Body of pancreas (tissue), 4 donors: ENCODE measurements around the gene SULT2A1.
"Not testable (repeated sequence)": the region's sequence is repeated elsewhere in the genome, so short reads cannot be mapped to it uniquely, and the experiment has no call there.

Experiments used
- POLR2A ChIP-seq, 3 donors: fragments of 450-650 bp; IDR thresholded peaks; one replicate each; pipeline ENCODE4 v1.6.1; 2016; ENCODE audit warnings: antibody characterized with exemption in 3 of 3, mild to moderate bottlenecking in 2 of 3
- TF ChIP-seq, protein P1 (sequence below), 7 experiments: fragments of 450-650 bp in 4 of 7; fragments of 200-600 bp in 3 of 7; sonication (generic) in 3 of 7; IDR thresholded peaks; one replicate each; pipeline ENCODE4 v1.5.1; 2016 to 2019; ENCODE audit warnings: antibody characterized with exemption in 7 of 7

- TF ChIP-seq, protein P1, sequence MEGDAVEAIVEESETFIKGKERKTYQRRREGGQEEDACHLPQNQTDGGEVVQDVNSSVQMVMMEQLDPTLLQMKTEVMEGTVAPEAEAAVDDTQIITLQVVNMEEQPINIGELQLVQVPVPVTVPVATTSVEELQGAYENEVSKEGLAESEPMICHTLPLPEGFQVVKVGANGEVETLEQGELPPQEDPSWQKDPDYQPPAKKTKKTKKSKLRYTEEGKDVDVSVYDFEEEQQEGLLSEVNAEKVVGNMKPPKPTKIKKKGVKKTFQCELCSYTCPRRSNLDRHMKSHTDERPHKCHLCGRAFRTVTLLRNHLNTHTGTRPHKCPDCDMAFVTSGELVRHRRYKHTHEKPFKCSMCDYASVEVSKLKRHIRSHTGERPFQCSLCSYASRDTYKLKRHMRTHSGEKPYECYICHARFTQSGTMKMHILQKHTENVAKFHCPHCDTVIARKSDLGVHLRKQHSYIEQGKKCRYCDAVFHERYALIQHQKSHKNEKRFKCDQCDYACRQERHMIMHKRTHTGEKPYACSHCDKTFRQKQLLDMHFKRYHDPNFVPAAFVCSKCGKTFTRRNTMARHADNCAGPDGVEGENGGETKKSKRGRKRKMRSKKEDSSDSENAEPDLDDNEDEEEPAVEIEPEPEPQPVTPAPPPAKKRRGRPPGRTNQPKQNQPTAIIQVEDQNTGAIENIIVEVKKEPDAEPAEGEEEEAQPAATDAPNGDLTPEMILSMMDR (IDR thresholded peaks at IDR 0.05), result not testable (repeated sequence)
- not testable (repeated sequence) for TF ChIP-seq POLR2A (IDR thresholded peaks at IDR 0.05)
These were observed 27.9 kb downstream of the SULT2A1 start for GRCh38 chr19:47858231-47858630.
